Sciatic nerve (tissue), 2 donors: ENCODE results near the gene ATP2B2. TPM values are rescaled to one million over a fixed set of nuclear protein-coding genes. Genes with fewer than 3 reads are reported as not detected.

Experiments used
- ATAC-seq: fragments of 200-7000 bp; cut with Tn5 transposase; one replicate; pipeline ENCODE4 v1.9.1; 2020; ENCODE audit warnings: mild to moderate bottlenecking, moderate library complexity
- DNase-seq: peaks from one replicate; pipeline ENCODE4 v3.0.0-alpha.2; 2020; ENCODE audit warnings: low spot score
- intact Hi-C: fragments of 100-400 bp; cut with DNase I; formaldehyde crosslinking; loops from one replicate; pipeline ENCODE4 v1.14.2; 2022
- total RNA-seq: library from RNA; stranded (reverse); fragmentation: NEBNext Ultra II Directional; extraction: Animal tissue kit (Norgen Biotek cat#: 25700); gene quantifications from one replicate; pipeline ENCODE4 v1.2.1, GENCODE V29; 2021
- donor health status: DM: no; HTN: no; CAD: no.
- donor health status: DM: no; HTN: no; CAD: no.

ATP2B2 gene
- total RNA-seq, 1 donor from 2014 or later = 1.4 TPM

DNA sequence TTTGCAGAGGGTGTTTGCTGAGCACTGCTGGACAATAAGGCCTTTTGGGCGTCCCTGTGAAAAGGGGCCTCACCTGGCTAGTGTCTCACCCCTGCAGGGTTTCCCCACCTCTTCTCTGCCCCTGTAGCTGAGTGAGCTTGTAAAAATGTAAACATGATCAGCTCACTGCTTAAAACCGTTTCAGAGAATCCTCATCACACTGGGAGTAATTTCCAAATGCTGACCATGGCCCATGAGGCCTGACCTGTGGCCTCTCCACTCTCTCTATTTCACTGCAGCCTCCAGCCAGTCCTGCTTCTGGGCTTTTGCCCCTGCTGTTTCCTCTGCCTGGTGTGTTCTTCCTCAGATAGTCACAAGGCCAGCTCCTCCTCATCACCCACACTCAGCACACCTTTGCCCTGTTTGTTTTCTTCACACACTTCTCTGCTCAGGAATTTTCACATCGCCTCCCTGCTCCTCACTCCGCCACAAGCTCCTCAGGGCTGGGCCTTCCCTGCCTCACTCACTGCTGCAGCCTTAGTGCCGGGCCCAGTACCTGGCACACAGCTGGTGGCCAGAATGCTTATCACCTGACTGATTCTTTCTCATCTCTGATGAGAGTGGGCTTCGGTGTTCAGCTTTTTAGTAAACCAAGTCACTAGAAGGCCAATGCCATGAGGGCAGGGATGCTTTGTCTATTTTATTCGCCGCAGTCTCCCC, 105.2 kb downstream of the ATP2B2 start:
- no peak for DNase-seq
- ATAC-seq = no peak
- intact Hi-C loops = no loop called here

DNA sequence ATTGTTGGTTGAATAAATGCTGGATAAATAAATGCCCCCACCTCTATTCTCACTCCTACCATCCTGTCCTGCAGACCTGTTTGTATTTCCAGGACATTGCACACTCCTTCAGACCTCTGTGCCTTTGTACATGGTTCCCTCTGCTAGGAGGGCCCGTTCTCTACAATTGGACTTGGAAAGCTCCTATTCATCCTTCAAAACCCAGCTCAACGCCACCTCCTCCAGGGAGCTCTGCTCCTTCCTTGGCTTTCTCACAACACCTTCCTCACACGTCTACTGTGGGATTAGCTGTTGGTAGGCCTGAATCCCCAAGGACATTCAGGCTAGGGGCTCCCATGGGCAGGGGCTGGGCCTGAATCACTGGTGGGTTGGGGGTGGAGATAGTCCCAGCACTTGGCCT, 105.8 kb downstream of the ATP2B2 start:
- DNase-seq = no peak
- ATAC-seq = no peak
- intact Hi-C loops = no loop called here

DNA sequence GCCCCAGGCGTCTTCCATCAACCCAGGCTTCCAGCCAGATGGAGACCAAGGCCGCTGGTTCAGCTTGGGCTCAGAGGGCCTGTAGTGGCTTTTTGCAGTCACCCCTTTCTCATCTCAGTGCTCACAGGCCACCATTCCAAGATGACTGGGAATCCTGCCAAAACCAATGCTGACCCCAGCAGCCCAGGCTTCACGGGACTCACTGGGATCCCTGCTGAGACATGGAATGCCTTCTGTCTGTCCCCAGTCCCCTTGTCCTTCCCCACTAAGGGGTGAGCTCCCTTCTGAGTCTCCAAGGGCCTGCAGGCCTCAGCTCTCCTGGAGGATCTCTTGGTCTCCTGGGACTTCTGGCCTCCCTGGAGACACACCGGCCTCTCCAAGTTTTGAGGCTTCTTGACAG, 107.0 kb downstream of the ATP2B2 start:
- intact Hi-C loops = no loop called here
- no peak for ATAC-seq
- no peak for DNase-seq

DNA sequence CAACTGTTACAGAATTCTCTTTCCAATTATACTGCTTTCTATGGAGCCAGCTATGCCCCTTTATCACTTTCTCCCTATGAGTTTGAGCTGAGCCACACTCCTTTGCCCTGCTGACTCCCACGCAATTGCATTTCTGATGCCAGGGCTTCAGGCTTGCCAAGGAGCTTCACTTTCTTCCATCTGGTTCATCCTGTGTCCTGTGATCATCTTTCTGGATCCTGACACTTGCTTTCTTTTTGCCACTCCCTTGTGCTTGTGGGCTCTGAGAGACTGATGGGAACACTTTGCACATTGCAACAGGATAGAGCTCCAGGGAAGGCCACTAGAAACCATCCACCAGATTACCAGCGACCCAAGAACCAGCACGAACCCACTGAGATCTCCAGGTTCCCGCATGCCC, 107.5 kb downstream of the ATP2B2 start:
- ATAC-seq (no peak), DNase-seq (no peak)
- intact Hi-C loops = no loop called here

DNA sequence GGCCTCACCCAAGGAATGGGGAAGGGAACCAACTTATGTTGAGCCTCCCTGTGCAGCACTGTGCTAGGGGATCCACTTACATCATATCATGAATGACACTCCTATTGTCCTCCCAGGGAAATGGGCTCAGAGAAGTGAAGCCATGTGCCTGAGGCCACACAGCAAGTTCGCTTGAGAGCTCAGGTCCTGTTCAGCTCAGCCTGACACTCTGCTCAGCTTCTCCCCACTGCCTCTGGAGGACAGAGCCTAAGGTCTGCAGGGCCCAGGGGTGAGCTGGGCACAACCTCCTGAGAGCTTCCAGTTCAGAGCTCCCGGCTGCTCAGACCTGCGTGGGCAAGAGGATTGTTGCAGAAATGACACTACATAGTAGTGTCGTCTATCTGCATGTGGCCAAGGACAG, 108.5 kb downstream of the ATP2B2 start:
- intact Hi-C loops = no loop called here
- DNase-seq (no peak), ATAC-seq (no peak)

GRCh38 chr3:10396083-10396482, 109.3 kb downstream of the ATP2B2 start:
- DNase-seq (no peak), ATAC-seq (no peak)
- intact Hi-C loops = no loop called here

DNA sequence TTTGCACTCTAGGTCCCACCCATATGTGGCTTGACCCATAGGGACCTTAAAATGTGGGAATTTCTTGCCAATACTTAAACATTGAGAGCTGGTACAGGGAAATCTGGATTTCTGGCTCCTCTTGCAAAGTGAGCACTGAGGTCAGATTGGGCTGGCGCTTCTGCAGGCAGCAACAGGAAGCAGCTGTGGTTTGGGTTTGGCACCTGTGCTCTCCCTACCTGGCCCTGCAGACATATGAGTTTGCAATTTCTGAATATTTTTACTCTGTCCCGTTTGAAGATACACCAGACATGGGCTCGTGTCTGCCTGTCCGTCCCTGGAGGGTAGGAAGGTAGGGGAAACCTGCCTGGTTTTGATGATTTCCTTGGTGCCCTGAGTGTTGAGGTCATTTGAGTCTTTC, 109.7 kb downstream of the ATP2B2 start:
- intact Hi-C loops = no loop called here
- no peak for ATAC-seq
- DNase-seq = no peak

DNA sequence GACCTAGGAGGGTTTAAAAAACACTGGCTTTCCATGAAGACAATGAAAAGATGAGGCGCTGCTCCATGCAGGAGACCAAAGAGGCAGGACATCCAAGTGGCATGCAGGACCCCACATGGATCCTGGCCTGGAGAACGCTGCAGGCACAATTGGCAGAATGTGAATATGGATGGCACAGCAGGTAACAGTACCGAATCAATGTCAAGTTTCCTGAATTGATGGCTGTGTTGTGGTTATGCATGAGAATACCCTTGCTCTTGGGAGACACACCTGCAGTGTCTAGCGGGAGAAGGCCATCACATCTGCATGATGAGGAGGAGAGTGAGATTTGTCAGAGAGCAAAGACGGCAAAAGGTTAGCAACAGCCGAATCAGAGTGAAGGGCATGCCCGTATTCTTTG, 110.2 kb downstream of the ATP2B2 start:
- no peak for ATAC-seq
- intact Hi-C loops = no loop called here

GRCh38 chr3:10394491-10395025, 110.8 kb downstream of the ATP2B2 start:
- DNase-seq (no peak), ATAC-seq (no peak)
- intact Hi-C loops = no loop called here

More for the DNA sequence above, 110.2 kb downstream of the ATP2B2 start:
- no peak for DNase-seq

DNA sequence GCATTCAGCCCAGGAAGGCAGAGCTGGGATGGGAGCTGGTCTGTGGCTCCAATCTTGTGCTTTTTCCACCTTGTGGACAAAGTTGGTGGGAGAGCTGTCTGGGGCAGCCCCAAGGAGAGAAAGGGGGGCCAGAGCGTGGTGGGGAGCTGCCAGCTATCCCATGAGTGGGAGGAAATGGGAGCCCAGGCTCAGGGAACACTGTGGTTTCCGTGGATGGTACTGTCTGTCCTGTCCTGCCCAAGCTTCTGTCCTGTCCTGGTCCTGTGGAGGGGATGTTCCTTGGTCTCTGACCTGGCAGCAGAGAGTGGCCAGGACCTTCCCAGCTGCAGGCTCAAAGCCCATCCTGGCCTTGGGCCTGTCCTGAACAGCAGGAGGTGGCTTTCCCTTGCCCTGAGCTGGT, 111.9 kb downstream of the ATP2B2 start:
- DNase-seq (no peak), ATAC-seq (no peak)
- intact Hi-C loops = no loop called here

- DNase-seq = no peak
- no peak for ATAC-seq
- intact Hi-C loops = no loop called here
These were observed 112.4 kb downstream of the ATP2B2 start for GRCh38 chr3:10392906-10393461.

- ATAC-seq (peak; percentile 18), DNase-seq (no peak)
- intact Hi-C loops = no loop called here
These were observed 113.1 kb downstream of the ATP2B2 start for GRCh38 chr3:10392244-10392643.

DNA sequence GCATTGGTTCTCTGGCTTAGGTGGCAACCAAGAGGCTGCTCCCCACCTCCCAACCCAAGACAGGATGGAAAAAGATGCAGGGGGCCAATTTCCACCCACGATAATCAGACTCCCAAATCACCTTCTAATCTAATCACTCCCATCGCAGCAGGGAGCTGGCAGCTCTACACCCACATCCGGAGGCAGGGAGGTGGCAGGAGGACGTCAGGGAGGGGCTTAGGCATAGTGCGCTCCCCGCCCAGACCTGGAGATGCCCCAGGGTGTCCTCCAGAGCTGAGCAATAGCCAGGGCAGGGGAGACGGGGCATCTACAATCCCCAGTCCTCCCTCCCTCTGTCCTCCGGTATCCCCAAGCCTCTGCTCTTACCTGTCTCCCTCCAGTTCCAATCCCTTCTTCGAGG, 114.0 kb downstream of the ATP2B2 start:
- ATAC-seq = no peak
- intact Hi-C loops = no loop called here
- no peak for DNase-seq

GRCh38 chr3:10390641-10391373, 114.6 kb downstream of the ATP2B2 start:
- DNase-seq (no peak), ATAC-seq (no peak)
- intact Hi-C loops = no loop called here

DNA sequence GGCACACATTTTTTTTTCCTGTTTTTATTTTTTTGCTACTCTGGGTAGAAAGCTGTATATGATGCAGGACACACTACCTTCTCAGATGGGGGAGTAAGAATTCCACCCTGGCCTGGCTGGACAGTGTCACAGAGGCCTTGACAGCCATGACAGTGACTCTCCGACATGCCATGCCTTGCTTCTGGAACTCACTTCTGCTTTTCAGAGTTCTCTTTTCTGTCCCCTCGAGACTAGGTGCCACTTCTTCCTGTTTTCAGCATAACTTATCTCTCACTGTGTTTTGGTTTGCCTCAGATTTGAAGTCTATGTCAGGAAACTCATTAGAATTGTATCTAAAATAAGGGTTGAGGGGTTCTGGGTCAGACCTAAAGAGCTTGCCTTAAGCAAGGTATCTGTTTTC, 115.4 kb downstream of the ATP2B2 start:
- peak; percentile 15 for ATAC-seq
- intact Hi-C loops = no loop called here
- no peak for DNase-seq

DNA sequence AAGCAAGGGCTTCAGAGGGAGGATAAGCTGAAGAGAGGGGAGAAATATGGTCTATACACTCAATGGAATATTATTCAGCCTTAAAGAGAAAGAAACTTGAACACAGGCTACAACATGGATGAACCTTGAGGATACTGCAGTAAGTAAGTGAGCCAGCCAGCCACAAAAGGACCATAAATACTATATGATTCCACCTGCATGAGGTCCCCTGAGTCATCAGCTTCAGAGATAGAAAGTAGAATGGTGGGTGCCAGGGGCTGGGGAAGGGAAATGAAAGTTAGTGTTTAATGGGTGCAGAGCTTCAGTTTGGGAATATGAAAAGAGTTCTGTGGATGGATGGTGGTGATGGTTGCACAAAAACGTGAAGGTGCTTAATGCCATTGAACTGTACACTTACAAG, 116.0 kb downstream of the ATP2B2 start:
- DNase-seq (no peak), ATAC-seq (no peak)
- intact Hi-C loops = no loop called here

- DNase-seq (no peak), ATAC-seq (no peak)
- intact Hi-C loops = no loop called here
These were observed 117.3 kb downstream of the ATP2B2 start for GRCh38 chr3:10387881-10388609.

DNA sequence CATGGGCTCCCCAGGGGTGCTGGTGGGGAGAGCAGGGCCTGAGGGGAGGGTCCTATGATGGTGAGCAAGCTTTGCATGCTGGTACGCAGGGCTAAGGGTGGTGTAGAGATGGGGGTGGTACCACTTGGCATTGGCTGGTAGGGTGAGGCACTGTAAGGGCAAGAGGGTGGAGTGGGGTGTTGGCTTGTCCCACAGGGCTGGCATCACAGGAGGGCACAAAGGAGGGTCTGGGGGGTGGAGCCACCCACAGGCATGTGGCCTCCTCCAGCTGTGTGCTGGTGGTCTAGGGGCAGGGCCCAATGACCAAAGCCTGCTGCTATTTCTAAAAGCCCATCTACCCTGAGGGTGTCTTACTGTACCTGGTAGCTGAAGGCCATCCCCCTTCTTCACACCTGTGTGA, 119.3 kb downstream of the ATP2B2 start:
- ATAC-seq = no peak
- no peak for DNase-seq
- intact Hi-C loops = no loop called here

DNA sequence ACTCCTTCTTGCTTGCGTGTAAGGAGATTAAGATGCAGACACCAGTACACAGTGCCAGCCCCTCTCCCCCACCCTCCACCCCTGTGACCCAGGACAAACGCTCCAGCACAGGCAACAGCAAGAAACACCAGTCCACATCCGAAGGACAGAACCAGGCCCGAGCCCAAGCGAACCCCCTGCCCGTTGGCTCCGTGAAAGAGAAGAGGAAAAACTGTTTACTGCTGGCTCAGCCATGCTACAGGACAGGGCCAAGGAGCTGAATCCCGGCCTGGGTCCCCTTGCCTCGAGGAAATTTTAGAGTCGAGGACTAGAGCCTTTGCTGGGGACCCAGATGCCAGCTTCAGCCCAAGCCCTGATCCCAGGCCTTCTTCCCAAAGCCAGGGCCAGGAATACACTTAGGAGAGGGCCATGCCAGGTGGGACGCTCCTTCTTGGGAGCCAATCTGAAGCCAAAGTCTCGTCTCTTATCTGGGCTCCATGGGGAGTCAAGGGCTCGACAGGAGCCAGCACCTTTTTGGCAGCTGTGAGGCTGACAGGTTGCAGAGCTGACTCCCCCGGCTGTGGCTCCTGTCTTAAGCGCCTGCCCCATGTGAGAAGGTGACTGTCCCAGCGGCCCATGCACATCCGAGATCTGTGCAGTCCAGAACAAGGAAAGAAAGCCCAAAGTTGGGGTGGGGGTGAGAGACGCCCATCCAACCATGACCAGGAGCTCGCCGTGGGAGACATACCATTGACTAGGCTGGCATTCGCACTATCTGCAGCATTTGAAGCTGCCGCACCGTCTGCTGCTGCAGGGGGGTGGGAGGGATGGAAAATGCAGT, 120.6 kb downstream of the ATP2B2 start:
- ATAC-seq (no peak), DNase-seq (no peak)
- intact Hi-C loops = no loop called here
